ENCODE data around the gene AP4B1.

DNA sequence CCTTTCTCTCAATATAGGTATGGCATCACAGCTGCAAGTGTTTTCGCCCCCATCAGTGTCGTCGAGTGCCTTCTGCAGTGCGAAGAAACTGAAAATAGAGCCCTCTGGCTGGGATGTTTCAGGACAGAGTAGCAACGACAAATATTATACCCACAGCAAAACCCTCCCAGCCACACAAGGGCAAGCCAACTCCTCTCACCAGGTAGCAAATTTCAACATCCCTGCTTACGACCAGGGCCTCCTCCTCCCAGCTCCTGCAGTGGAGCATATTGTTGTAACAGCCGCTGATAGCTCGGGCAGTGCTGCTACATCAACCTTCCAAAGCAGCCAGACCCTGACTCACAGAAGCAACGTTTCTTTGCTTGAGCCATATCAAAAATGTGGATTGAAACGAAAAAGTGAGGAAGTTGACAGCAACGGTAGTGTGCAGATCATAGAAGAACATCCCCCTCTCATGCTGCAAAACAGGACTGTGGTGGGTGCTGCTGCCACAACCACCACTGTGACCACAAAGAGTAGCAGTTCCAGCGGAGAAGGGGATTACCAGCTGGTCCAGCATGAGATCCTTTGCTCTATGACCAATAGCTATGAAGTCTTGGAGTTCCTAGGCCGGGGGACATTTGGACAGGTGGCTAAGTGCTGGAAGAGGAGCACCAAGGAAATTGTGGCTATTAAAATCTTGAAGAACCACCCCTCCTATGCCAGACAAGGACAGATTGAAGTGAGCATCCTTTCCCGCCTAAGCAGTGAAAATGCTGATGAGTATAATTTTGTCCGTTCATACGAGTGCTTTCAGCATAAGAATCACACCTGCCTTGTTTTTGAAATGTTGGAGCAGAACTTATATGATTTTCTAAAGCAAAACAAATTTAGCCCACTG is 36.0 kb upstream of the AP4B1 start:
- TF ChIP-seq CTCF (IDR thresholded peaks at IDR 0.05) (no peak), POLR2A (IDR thresholded peaks at IDR 0.05) (no peak)

Data from right lobe of liver (tissue), 4 donors.